Measurements from ENCODE around the gene ZNF331. TPM values are rescaled to one million over a fixed set of nuclear protein-coding genes. Genes with fewer than 3 reads are reported as not detected.
"Not testable (repeated sequence)": the region's sequence is repeated elsewhere in the genome, so short reads cannot be mapped to it uniquely, and the experiment has no call there.

ZNF331 gene
- total RNA-seq, 2 experiments from 2014 or later: 20.8 to 23.1 TPM

GRCh38 chr19:53509845-53510244 lies 28.1 kb upstream of the ZNF331 start:
- no peak for DNase-seq
- Mint-ChIP-seq H3K36me3 (no peaks in the 10 kb centered on the region), H3K9me3 (no peaks in the 10 kb centered on the region), H3K4me3 (no peak overlapping the region), H3K27me3 (peaks cover 9% of the 10 kb centered on the region), H3K27ac (no peak overlapping the region), H3K4me1 (ENCODE audit: low read depth) (peaks cover 4% of the 10 kb centered on the region)
- ChIA-PET POLR2A (no interaction called here), CTCF (interaction anchor here (1.1 to 1.5 kb wide), 2 partner anchors 84 to 314 kb away, joined by 3 to 4 read pairs; no protein-coding TSS in a partner anchor)
- intact Hi-C loops (cut with micrococcal nuclease): loop anchor here (5.0 kb wide), 1 partner anchor 83 kb away; no protein-coding TSS in a partner anchor

DNA sequence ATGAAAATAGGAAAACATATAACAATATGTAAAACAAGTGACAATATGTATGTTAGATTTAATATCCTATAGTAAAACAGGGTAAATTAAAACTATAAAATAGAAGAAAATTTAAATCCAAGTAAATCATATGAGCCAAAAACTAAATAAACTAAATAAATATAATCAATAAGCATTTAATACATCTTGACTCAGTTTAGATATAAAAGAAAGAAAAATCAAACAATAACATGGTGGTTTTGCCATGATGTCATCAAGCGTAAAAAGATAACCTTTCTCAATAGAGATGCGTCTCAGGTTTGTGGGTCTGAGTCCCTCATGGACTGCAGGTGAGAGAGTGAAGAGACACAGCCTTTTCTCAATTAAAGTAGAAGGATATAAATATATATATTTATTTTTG lies 26.6 kb upstream of the ZNF331 start:
- H3K27me3 Mint-ChIP-seq: peaks cover 9% of the 10 kb centered on the region
- no peaks in the 10 kb centered on the region for H3K36me3 Mint-ChIP-seq
- peaks cover 4% of the 10 kb centered on the region for H3K4me1 Mint-ChIP-seq (ENCODE audit: low read depth)
- H3K4me3 Mint-ChIP-seq: no peak overlapping the region
- no peak overlapping the region for H3K27ac Mint-ChIP-seq
- ChIA-PET POLR2A (no interaction called here), CTCF (interaction anchor here (1.2 to 1.5 kb wide), 2 partner anchors 80 to 86 kb away, joined by 3 read pairs; no protein-coding TSS in a partner anchor)
- DNase-seq: no peak
- peaks cover 2% of the 10 kb centered on the region for H3K9me3 Mint-ChIP-seq
- intact Hi-C loops (cut with micrococcal nuclease): loop anchor here (5.0 kb wide), 1 partner anchor 84 kb away; no protein-coding TSS in a partner anchor

- H3K27ac Mint-ChIP-seq: peak overlapping the region; percentile 23
- H3K27me3 Mint-ChIP-seq: peaks cover 4% of the 10 kb centered on the region
- DNase-seq: peak; percentile 67
- H3K36me3 Mint-ChIP-seq: no peaks in the 10 kb centered on the region
- intact Hi-C loops (cut with micrococcal nuclease): loop anchor here (5.0 kb wide), 1 partner anchor 85 kb away; no protein-coding TSS in a partner anchor
- ChIA-PET CTCF (interaction anchor here (0.8 to 1.2 kb wide), 2 partner anchors 81 to 317 kb away, joined by 3 read pairs; no protein-coding TSS in a partner anchor), POLR2A (no interaction called here)
- H3K9me3 Mint-ChIP-seq: peaks cover 4% of the 10 kb centered on the region
- peaks cover 4% of the 10 kb centered on the region for H3K4me1 Mint-ChIP-seq (ENCODE audit: low read depth)
- H3K4me3 Mint-ChIP-seq: no peak overlapping the region
Measured at GRCh38 chr19:53511933-53512374, 26.0 kb upstream of the ZNF331 start.

- CTCF ChIA-PET; DNase-seq; H3K27me3 Mint-ChIP-seq; H3K36me3 Mint-ChIP-seq; intact Hi-C loops (cut with micrococcal nuclease); POLR2A ChIA-PET; H3K4me3 Mint-ChIP-seq; H3K4me1 Mint-ChIP-seq (ENCODE audit: low read depth); H3K27ac Mint-ChIP-seq: not testable (repeated sequence)
- peaks cover 14% of the 10 kb centered on the region for H3K9me3 Mint-ChIP-seq
Measured at GRCh38 chr19:53515047-53515446, 22.9 kb upstream of the ZNF331 start.

GRCh38 chr19:53517114-53517741 lies 20.7 kb upstream of the ZNF331 start:
- Mint-ChIP-seq H3K36me3 (peaks cover 9% of the 10 kb centered on the region), H3K9me3 (peaks cover 19% of the 10 kb centered on the region), H3K27me3 (peaks cover 2% of the 10 kb centered on the region), H3K27ac (no peak overlapping the region), H3K4me3 (no peak overlapping the region), H3K4me1 (ENCODE audit: low read depth) (peaks cover 14% of the 10 kb centered on the region)
- intact Hi-C loops (cut with micrococcal nuclease): no loop called here
- no peak for DNase-seq
- ChIA-PET POLR2A (no interaction called here), CTCF (interaction anchor here (1.0 kb wide), 1 partner anchor 86 kb away, joined by 3 read pairs; the partner anchor contains the start of gene ZNF761)

DNA sequence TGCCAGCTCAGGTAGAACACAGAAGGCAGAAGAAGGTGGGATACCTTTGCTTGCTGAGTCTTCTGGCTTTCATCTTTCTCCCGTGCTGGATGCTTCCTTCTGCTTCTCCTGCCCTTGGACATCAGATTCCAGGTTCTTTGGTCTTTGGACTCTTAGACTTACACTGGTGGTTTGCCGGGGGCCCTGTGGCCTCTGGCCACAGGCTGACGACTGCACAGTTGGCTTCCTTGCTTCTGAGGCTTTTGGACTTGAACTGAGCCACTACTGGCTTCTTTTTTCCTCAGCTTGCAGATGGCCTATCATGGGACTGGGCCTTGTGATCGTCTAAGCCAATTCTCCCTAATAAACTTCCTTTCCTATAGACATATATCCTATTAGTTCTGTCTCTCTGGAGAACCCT lies 19.8 kb upstream of the ZNF331 start:
- peaks cover 19% of the 10 kb centered on the region for H3K9me3 Mint-ChIP-seq
- DNase-seq: no peak
- CTCF ChIA-PET: no interaction called here
- no peak overlapping the region for H3K27ac Mint-ChIP-seq
- peaks cover 19% of the 10 kb centered on the region for H3K4me1 Mint-ChIP-seq (ENCODE audit: low read depth)
- peaks cover 2% of the 10 kb centered on the region for H3K27me3 Mint-ChIP-seq
- no peak overlapping the region for H3K4me3 Mint-ChIP-seq
- intact Hi-C loops (cut with micrococcal nuclease): no loop called here
- POLR2A ChIA-PET: no interaction called here
- peaks cover 10% of the 10 kb centered on the region for H3K36me3 Mint-ChIP-seq

- H3K27ac Mint-ChIP-seq: no peak overlapping the region
- intact Hi-C loops (cut with micrococcal nuclease): no loop called here
- DNase-seq: no peak
- peaks cover 2% of the 10 kb centered on the region for H3K27me3 Mint-ChIP-seq
- peaks cover 21% of the 10 kb centered on the region for H3K9me3 Mint-ChIP-seq
- H3K4me3 Mint-ChIP-seq: no peak overlapping the region
- H3K4me1 Mint-ChIP-seq (ENCODE audit: low read depth): peaks cover 19% of the 10 kb centered on the region
- ChIA-PET CTCF (no interaction called here), POLR2A (no interaction called here)
- peaks cover 16% of the 10 kb centered on the region for H3K36me3 Mint-ChIP-seq
Measured at GRCh38 chr19:53518716-53519115, 19.2 kb upstream of the ZNF331 start.

DNA sequence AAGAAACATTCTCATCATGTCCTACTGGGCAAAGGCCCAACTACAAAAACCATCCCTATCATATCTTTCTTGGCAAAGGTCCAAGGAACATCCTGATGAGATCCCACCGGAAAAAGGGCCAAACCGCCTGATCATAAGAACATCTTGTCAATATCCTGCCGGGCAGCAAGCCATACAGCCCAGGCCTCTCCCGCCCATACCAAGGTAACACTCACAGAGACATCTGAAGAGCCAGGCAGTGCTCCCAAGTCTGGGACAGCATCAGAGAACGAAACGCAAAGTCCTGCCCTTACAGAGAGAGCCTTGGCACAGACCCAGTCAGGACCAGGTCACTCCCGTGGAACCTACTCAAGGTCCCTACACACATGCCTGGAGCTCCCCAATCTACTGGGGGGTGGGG lies 18.5 kb upstream of the ZNF331 start:
- no peak for DNase-seq
- H3K9me3 Mint-ChIP-seq: peaks cover 24% of the 10 kb centered on the region
- H3K27me3 Mint-ChIP-seq: peaks cover 2% of the 10 kb centered on the region
- H3K36me3 Mint-ChIP-seq: peaks cover 21% of the 10 kb centered on the region
- ChIA-PET POLR2A (no interaction called here), CTCF (no interaction called here)
- peak overlapping the region; percentile 35 for H3K27ac Mint-ChIP-seq
- peaks cover 19% of the 10 kb centered on the region for H3K4me1 Mint-ChIP-seq (ENCODE audit: low read depth)
- no peak overlapping the region for H3K4me3 Mint-ChIP-seq
- intact Hi-C loops (cut with micrococcal nuclease): no loop called here

DNA sequence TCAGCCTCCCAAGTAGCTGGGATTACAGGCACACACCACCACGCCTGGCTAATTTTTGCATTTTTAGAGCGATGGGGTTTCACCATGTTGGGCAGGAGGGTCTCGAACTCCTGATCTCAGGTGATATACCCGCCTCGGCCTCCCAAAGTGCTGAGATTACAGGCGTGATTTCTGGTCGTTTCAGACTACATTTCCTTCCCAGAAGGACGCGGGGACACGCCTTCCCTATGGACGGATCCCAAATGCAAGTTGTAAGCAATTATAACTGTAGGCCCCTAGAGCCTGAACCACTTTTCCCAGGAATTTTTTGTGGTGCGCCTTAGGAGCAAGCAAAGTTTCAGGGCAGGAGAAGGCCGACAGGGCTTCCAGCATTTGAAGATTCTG lies 17.8 kb upstream of the ZNF331 start:
- POLR2A ChIA-PET: interaction anchor here (1.2 to 1.3 kb wide), 2 partner anchors 17 to 19 kb away, joined by 3 to 6 read pairs; no protein-coding TSS in a partner anchor
- no peaks in the 10 kb centered on the region for H3K27me3 Mint-ChIP-seq
- H3K36me3 Mint-ChIP-seq: peaks cover 23% of the 10 kb centered on the region
- H3K4me1 Mint-ChIP-seq (ENCODE audit: low read depth): peaks cover 19% of the 10 kb centered on the region
- CTCF ChIA-PET: interaction anchor here (1.0 kb wide), 1 partner anchor 95 kb away, joined by 7 read pairs; no protein-coding TSS in a partner anchor
- no peak for DNase-seq
- H3K27ac Mint-ChIP-seq: peak overlapping the region; percentile 89
- intact Hi-C loops (cut with micrococcal nuclease): loop anchor here (1.0 to 5.0 kb wide), 4 partner anchors 17 to 595 kb away; partner anchors contain the start of genes PRPF31, TFPT and ZNF813
- H3K4me3 Mint-ChIP-seq: peak overlapping the region; percentile 99
- peaks cover 25% of the 10 kb centered on the region for H3K9me3 Mint-ChIP-seq

DNA sequence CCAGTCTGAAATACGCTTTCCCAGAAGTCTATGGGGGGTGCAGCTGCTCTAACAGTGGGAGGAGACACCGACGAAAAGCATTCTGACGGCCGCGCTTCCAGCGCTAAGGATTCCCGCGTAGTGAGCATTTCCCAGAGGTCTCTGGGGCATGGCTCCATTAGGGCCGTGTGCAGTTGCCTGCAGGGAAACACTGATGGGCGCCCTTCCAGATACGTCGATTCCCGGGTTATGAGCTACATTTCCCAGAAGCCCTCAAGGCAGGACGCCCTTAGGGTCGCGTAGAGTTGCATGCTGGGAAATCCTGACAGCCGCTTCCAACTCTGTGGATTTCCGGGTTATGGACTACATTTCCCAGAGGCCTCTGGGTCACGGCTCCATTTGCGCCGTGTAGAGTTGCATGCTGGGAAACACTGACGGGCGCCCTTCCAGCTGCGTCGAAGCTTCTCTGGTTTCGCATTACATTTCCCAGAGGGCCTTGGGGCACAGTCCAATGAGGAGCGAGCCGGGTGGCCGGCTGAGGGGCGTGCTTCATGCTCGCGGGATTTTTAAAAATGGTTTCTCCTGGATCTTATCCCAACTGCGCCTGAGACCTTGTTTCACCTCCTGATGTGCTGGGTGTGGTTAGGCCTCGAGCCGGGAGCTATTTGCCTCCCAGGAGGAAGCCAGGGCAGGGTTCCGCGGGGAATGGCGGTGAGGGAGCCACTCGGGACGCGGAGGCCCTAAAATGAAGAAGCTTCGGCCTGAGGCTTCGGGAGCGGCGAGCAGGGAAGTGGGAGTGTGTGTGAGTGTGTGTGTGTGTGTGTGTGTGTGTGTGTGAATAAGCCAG lies 17.2 kb upstream of the ZNF331 start:
- intact Hi-C loops (cut with micrococcal nuclease): loop anchor here (1.0 to 5.0 kb wide), 4 partner anchors 17 to 594 kb away; partner anchors contain the start of genes PRPF31, TFPT and ZNF813
- DNase-seq: peak; percentile 93
- POLR2A ChIA-PET: interaction anchor here (0.7 to 1.3 kb wide), 3 partner anchors 17 to 34 kb away, joined by 3 to 7 read pairs (median 6); no protein-coding TSS in a partner anchor
- Mint-ChIP-seq H3K9me3 (peaks cover 31% of the 10 kb centered on the region), H3K27ac (peak overlapping the region; percentile 89), H3K4me3 (peak overlapping the region; percentile 99), H3K27me3 (no peaks in the 10 kb centered on the region), H3K36me3 (peaks cover 29% of the 10 kb centered on the region), H3K4me1 (ENCODE audit: low read depth) (peaks cover 19% of the 10 kb centered on the region)
- CTCF ChIA-PET: interaction anchor here (0.6 to 1.0 kb wide), 2 partner anchors 96 to 1177 kb away, joined by 3 to 7 read pairs; no protein-coding TSS in a partner anchor

DNA sequence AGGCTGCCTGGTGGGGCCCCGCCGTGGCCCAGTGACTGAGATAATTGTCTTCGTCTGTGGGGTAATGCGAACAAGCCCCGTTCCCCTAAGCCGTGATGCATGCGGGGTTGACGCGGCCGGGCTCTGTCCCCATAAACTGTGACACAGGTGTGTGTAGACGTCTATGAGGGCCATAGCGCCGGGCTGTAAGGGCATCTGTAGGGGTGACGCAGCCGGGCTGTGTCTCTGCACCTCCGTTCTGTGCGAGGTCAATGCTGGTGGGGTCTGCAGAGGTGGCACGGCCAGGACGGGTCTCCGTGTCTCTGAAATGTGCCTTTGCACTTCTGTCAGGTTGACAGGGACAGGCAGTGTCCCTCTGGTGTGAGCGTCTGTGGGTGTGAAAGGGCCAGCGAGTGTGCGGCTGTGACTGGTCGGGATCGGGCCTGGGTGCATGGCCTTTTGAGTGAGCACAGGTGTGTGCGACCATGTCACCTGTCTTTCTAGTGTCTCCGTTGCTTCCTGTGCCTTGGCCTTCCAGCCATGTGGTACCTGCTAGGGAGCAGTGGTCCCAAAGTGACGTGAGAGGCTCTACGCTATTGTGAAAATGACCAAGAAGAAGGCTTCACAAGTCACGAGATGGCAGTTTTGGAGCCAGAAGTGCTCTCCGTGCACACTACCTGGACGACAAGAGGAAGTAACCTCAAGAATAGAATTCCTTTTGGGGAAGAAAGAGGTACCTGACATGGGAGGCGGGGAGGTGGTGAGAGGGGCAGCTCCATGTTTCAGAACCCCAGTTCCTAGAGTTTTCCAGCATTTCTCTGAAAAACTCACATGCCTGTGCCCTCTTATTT lies 16.4 kb upstream of the ZNF331 start:
- ChIA-PET CTCF (no interaction called here), POLR2A (interaction anchor here (1.2 kb wide), 1 partner anchor 16 kb away, joined by 6 read pairs; no protein-coding TSS in a partner anchor)
- Mint-ChIP-seq H3K4me3 (peak overlapping the region; percentile 99), H3K27me3 (no peaks in the 10 kb centered on the region), H3K4me1 (ENCODE audit: low read depth) (peaks cover 19% of the 10 kb centered on the region), H3K36me3 (peaks cover 35% of the 10 kb centered on the region), H3K9me3 (peaks cover 36% of the 10 kb centered on the region), H3K27ac (peak overlapping the region; percentile 89)
- peak; percentile 29 for DNase-seq
- intact Hi-C loops (cut with micrococcal nuclease): loop anchor here (2.0 to 5.0 kb wide), 3 partner anchors 55 to 593 kb away; partner anchors contain the start of genes PRPF31, TFPT and ZNF813

Data from activated CD4-positive, alpha-beta memory T cell treated with anti-CD3 and anti-CD28 coated beads for 36 hours (primary cell).